K562 (cell line): Measurements from ENCODE around the gene TK1. TPM values are rescaled to one million over a fixed set of nuclear protein-coding genes. Genes with fewer than 3 reads are reported as not detected.

Source experiments
- BACH1 ChIP-seq: fragments of 200-800 bp; sonication (Bioruptor generic); IDR thresholded peaks from 2 replicates; pipeline ENCODE4 v1.6.1; 2016; ENCODE audit warnings: missing genetic modification characterization, missing compliant biosample characterization
- BCLAF1 ChIP-seq, 2 experiments: fragments of 450-650 bp in 1 of 2; IDR thresholded peaks; 2 replicates each; pipeline ENCODE4 v1.6.1; 2011 to 2017; ENCODE audit warnings: low read depth in 2 of 2, antibody characterized with exemption in 1 of 2, borderline replicate concordance in 1 of 2, low read length in 1 of 2, mild to moderate bottlenecking in 1 of 2, mixed read lengths in 1 of 2; ENCODE audit not compliant: control insufficient read depth in 1 of 2
- EZH2 ChIP-seq: IDR thresholded peaks from 2 replicates; pipeline ENCODE4 v1.6.1; 2012; ENCODE audit warnings: low read depth, mild to moderate bottlenecking, inconsistent platforms, low read length, borderline replicate concordance
- HDGF ChIP-seq: fragments of 450-650 bp; IDR thresholded peaks from 2 replicates; pipeline ENCODE4 v1.6.1; 2016
- HMGN3 ChIP-seq: IDR thresholded peaks from 2 replicates; pipeline ENCODE4 v1.6.1; 2011; ENCODE audit warnings: borderline replicate concordance, low read depth, mild to moderate bottlenecking, mixed read lengths, low read length; ENCODE audit not compliant: insufficient read length; ENCODE audit errors: extremely low read depth
- KAT7 ChIP-seq: sonication (generic); formaldehyde crosslinking; IDR thresholded peaks from 2 replicates; pipeline ENCODE4 v1.8.0; 2022; ENCODE audit warnings: missing genetic modification reagents, mild to moderate bottlenecking, borderline replicate concordance
- PHF20 ChIP-seq: fragments of 450-650 bp; IDR thresholded peaks from 2 replicates; pipeline ENCODE4 v1.6.1; 2018; ENCODE audit not compliant: partially characterized antibody
- POLR2G ChIP-seq: fragments of 200-400 bp; formaldehyde crosslinking; IDR thresholded peaks from 2 replicates; pipeline ENCODE4 v1.6.1; 2017; ENCODE audit warnings: low read depth, mild to moderate bottlenecking, antibody characterized with exemption, low read length, moderate library complexity
- PPARD ChIP-seq: fragments of 250-450 bp; sonication (Bioruptor Pico); IDR thresholded peaks from 2 replicates; pipeline ENCODE4 v1.8.0; 2022; ENCODE audit warnings: inconsistent platforms, mild to moderate bottlenecking, moderate library complexity
- SLC30A9 ChIP-seq: fragments of 250-450 bp; sonication (Bioruptor Pico); IDR thresholded peaks from 2 replicates; pipeline ENCODE4 v1.8.0; 2022; ENCODE audit warnings: mild to moderate bottlenecking, moderate library complexity
- TEAD1 ChIP-seq, 2 experiments: fragments of 450-650 bp in 1 of 2; sonication (generic) in 1 of 2; formaldehyde crosslinking; IDR thresholded peaks; 2 replicates each; pipeline versions ENCODE4 v1.4.0 to v1.8.0; 2020 to 2022; ENCODE audit warnings: mild to moderate bottlenecking in 2 of 2, missing genetic modification reagents in 1 of 2
- TEAD2 ChIP-seq: fragments of 450-650 bp; IDR thresholded peaks from 2 replicates; pipeline ENCODE4 v1.6.1; 2016; ENCODE audit warnings: missing genetic modification characterization, control low read depth, missing compliant biosample characterization
- ZNF707 ChIP-seq: fragments of 250-450 bp; sonication (Bioruptor Pico); conservative IDR thresholded peaks from 2 replicates; pipeline ENCODE4 v1.8.0; 2022; ENCODE audit warnings: inconsistent platforms, mild to moderate bottlenecking, moderate library complexity
- polyA plus RNA-seq, 8 experiments: library from polyadenylated mRNA; depleted of rRNA in 4 of 8; stranded (reverse) in 5 of 8; unstranded in 3 of 8; fragments of >200 nt; fragmentation: Nextera tagmentation in 2 of 8; fragmentation: Illumina TruSeq in 1 of 8; extraction: Ambion mirVana in 2 of 8; extraction: Trizol in 1 of 8; gene quantifications; 2 replicates each; pipeline versions ENCODE4 v1.2.1 to v1.2.3, GENCODE V29; 2011 to 2014; ENCODE audit warnings: inconsistent platforms in 1 of 8, missing spikeins in 1 of 8
- total RNA-seq, 7 experiments: library from RNA; depleted of rRNA in 6 of 7; stranded (reverse); fragments of >200 nt in 6 of 7; fragmentation: Illumina TruSeq in 2 of 7; extraction: Trizol in 2 of 7; gene quantifications; 2 replicates each; pipeline versions ENCODE4 v1.2.1 to v1.2.3, GENCODE V29; 2011 to 2021; ENCODE audit warnings: low replicate concordance in 1 of 7
- TF ChIP-seq, protein P1 (sequence below), 2 experiments: IDR thresholded peaks in 1 of 2; conservative IDR thresholded peaks in 1 of 2; 2 replicates each; pipeline ENCODE4 v1.6.1; 2016; ENCODE audit warnings: low read depth in 2 of 2, mild to moderate bottlenecking in 1 of 2, missing compliant biosample characterization in 1 of 2, missing genetic modification characterization in 1 of 2, moderate library complexity in 1 of 2
- TF ChIP-seq, protein P2 (sequence below): fragments of 250-450 bp; sonication (Bioruptor Pico); IDR thresholded peaks from 2 replicates; pipeline ENCODE4 v1.4.0; 2020

Gene TK1
- total and polyA plus RNA-seq, 9 of the 15 experiments (the other 6 are each of a cell fraction or from before 2014, with no cell fraction given): 8.4 to 280 (median 103) TPM

- TF ChIP-seq KAT7 (CRISPR knock-in tag) (no peak), BCLAF1 (IDR thresholded peaks at IDR 0.05; ENCODE audit: borderline replicate concordance in 1 of 2, control insufficient read depth in 1 of 2, low read depth in 2 of 2, low read length in 1 of 2) (no peak), TEAD2 (tag) (no peak), POLR2G (peak; percentile 58), ZNF707 (CRISPR knock-in tag) (no peak), HDGF (no peak), EZH2 (no peak), SLC30A9 (CRISPR knock-in tag) (no peak), TEAD1 (CRISPR knock-in tag; IDR thresholded peaks at IDR 0.05) (no peak), HMGN3 (peak; percentile 6), PHF20 (no peak), BACH1 (tag) (no peak), PPARD (CRISPR knock-in tag) (no peak)
- TF ChIP-seq, protein P1, sequence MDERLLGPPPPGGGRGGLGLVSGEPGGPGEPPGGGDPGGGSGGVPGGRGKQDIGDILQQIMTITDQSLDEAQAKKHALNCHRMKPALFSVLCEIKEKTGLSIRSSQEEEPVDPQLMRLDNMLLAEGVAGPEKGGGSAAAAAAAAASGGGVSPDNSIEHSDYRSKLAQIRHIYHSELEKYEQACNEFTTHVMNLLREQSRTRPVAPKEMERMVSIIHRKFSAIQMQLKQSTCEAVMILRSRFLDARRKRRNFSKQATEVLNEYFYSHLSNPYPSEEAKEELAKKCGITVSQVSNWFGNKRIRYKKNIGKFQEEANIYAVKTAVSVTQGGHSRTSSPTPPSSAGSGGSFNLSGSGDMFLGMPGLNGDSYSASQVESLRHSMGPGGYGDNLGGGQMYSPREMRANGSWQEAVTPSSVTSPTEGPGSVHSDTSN (CRISPR knock-in tag; IDR thresholded peaks at IDR 0.05; ENCODE audit: low read depth): no peak
- TF ChIP-seq, protein P1 (tag; conservative IDR thresholded peaks at IDR 0.05; ENCODE audit: low read depth): no peak
- TF ChIP-seq, protein P2, sequence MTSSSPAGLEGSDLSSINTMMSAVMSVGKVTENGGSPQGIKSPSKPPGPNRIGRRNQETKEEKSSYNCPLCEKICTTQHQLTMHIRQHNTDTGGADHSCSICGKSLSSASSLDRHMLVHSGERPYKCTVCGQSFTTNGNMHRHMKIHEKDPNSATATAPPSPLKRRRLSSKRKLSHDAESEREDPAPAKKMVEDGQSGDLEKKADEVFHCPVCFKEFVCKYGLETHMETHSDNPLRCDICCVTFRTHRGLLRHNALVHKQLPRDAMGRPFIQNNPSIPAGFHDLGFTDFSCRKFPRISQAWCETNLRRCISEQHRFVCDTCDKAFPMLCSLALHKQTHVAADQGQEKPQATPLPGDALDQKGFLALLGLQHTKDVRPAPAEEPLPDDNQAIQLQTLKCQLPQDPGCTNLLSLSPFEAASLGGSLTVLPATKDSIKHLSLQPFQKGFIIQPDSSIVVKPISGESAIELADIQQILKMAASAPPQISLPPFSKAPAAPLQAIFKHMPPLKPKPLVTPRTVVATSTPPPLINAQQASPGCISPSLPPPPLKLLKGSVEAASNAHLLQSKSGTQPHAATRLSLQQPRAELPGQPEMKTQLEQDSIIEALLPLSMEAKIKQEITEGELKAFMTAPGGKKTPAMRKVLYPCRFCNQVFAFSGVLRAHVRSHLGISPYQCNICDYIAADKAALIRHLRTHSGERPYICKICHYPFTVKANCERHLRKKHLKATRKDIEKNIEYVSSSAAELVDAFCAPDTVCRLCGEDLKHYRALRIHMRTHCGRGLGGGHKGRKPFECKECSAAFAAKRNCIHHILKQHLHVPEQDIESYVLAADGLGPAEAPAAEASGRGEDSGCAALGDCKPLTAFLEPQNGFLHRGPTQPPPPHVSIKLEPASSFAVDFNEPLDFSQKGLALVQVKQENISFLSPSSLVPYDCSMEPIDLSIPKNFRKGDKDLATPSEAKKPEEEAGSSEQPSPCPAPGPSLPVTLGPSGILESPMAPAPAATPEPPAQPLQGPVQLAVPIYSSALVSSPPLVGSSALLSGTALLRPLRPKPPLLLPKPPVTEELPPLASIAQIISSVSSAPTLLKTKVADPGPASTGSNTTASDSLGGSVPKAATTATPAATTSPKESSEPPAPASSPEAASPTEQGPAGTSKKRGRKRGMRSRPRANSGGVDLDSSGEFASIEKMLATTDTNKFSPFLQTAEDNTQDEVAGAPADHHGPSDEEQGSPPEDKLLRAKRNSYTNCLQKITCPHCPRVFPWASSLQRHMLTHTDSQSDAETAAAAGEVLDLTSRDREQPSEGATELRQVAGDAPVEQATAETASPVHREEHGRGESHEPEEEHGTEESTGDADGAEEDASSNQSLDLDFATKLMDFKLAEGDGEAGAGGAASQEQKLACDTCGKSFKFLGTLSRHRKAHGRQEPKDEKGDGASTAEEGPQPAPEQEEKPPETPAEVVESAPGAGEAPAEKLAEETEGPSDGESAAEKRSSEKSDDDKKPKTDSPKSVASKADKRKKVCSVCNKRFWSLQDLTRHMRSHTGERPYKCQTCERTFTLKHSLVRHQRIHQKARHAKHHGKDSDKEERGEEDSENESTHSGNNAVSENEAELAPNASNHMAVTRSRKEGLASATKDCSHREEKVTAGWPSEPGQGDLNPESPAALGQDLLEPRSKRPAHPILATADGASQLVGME (CRISPR knock-in tag): no peak
Measured at GRCh38 chr17:78174870-78175642, 11.8 kb downstream of the TK1 start (continued).
